ENCODE results near the gene ATRAID.
A peak's percentile ranks its signal among the peaks of the same experiment; 100 is the strongest.
"Not testable (repeated sequence)": the region's sequence is repeated elsewhere in the genome, so short reads cannot be mapped to it uniquely, and the experiment has no call there.

ATRAID gene

GRCh38 chr2:27175330-27175729 is 36.5 kb upstream of the ATRAID start:
- peak; percentile 46 for DNase-seq (ENCODE audit: low read depth)
- no peak for TF ChIP-seq CTCF (conservative IDR thresholded peaks at IDR 0.05; ENCODE audit: low read length)
- H3K4me3 ChIP-seq (ENCODE audit: low read length): no peak overlapping the region

GRCh38 chr2:27175781-27176180 is 36.1 kb upstream of the ATRAID start:
- DNase-seq (ENCODE audit: low read depth); H3K4me3 ChIP-seq (ENCODE audit: low read length): not testable (repeated sequence)

GRCh38 chr2:27177441-27178351 is 34.1 kb upstream of the ATRAID start:
- no peak for TF ChIP-seq CTCF (conservative IDR thresholded peaks at IDR 0.05; ENCODE audit: low read length)
- DNase-seq (ENCODE audit: low read depth): no peak
- no peak overlapping the region for H3K4me3 ChIP-seq (ENCODE audit: low read length)

- no peak for DNase-seq (ENCODE audit: low read depth)
- no peak for TF ChIP-seq CTCF (conservative IDR thresholded peaks at IDR 0.05; ENCODE audit: low read length)
- H3K4me3 ChIP-seq (ENCODE audit: low read length): no peak overlapping the region
Observed at GRCh38 chr2:27178469-27178868, 33.4 kb upstream of the ATRAID start.

GRCh38 chr2:27179344-27180000 is 32.4 kb upstream of the ATRAID start:
- no peak for TF ChIP-seq CTCF (conservative IDR thresholded peaks at IDR 0.05; ENCODE audit: low read length)
- H3K4me3 ChIP-seq (ENCODE audit: low read length): no peak overlapping the region

GRCh38 chr2:27182346-27182745 is 29.5 kb upstream of the ATRAID start:
- DNase-seq (ENCODE audit: low read depth): peak; percentile 62
- H3K4me3 ChIP-seq (ENCODE audit: low read length): no peak overlapping the region
- no peak for TF ChIP-seq CTCF (conservative IDR thresholded peaks at IDR 0.05; ENCODE audit: low read length)

More at GRCh38 chr2:27179344-27180000, 32.4 kb upstream of the ATRAID start:
- no peak for DNase-seq (ENCODE audit: low read depth)

- TF ChIP-seq CTCF (conservative IDR thresholded peaks at IDR 0.05; ENCODE audit: low read length): no peak
- H3K4me3 ChIP-seq (ENCODE audit: low read length): no peak overlapping the region
- peak; percentile 78 for DNase-seq (ENCODE audit: low read depth)
Observed at GRCh38 chr2:27184115-27184514, 27.7 kb upstream of the ATRAID start.
